Neuronal stem cell (in vitro differentiated cells): ENCODE data around the gene FLCN.

Source experiments
- DNase-seq: peaks from one replicate; pipeline ENCODE4 v3.0.0-alpha.2; 2013; ENCODE audit warnings: low spot score
- H2AFZ ChIP-seq: one replicate; pipeline ENCODE4 v1.6.1; 2013; ENCODE audit warnings: mild to moderate bottlenecking, low read length, inconsistent platforms
- H2AK5ac ChIP-seq: 2 replicates; pipeline ENCODE4 v1.6.1; 2013; ENCODE audit warnings: low read depth, mild to moderate bottlenecking, inconsistent platforms, low read length, moderate library complexity, mixed read lengths
- H2BK120ac ChIP-seq: 2 replicates; pipeline ENCODE4 v1.6.1; 2013; ENCODE audit warnings: low read depth, mild to moderate bottlenecking, inconsistent platforms, low read length, moderate library complexity, mixed read lengths
- H2BK12ac ChIP-seq: one replicate; pipeline ENCODE4 v1.6.1; 2013; ENCODE audit warnings: low read length, inconsistent platforms
- H2BK15ac ChIP-seq: 2 replicates; pipeline ENCODE4 v1.6.1; 2013; ENCODE audit warnings: mild to moderate bottlenecking, low read length, inconsistent platforms, mixed read lengths
- H2BK5ac ChIP-seq: one replicate; pipeline ENCODE4 v1.6.1; 2013; ENCODE audit warnings: inconsistent platforms, mild to moderate bottlenecking, low read length, moderate library complexity
- H3K14ac ChIP-seq: one replicate; pipeline ENCODE4 v1.6.1; 2013; ENCODE audit warnings: low read length, inconsistent platforms
- H3K18ac ChIP-seq: 2 replicates; pipeline ENCODE4 v1.6.1; 2013; ENCODE audit warnings: low read length, inconsistent platforms
- H3K23ac ChIP-seq: 2 replicates; pipeline ENCODE4 v1.6.1; 2013; ENCODE audit warnings: low read depth, mild to moderate bottlenecking, mixed read lengths, low read length, inconsistent platforms; ENCODE audit not compliant: poor library complexity
- H3K27ac ChIP-seq: replicated peaks from 3 replicates; pipeline ENCODE4 v1.5.1; 2013; ENCODE audit warnings: low read length, inconsistent platforms
- H3K27me3 ChIP-seq, 3 experiments: 2 replicates each; pipeline ENCODE4 v1.6.1; 2013; ENCODE audit warnings: low read length in 3 of 3, mild to moderate bottlenecking in 2 of 3, inconsistent platforms in 1 of 3, low read depth in 1 of 3, mixed read lengths in 1 of 3, moderate library complexity in 1 of 3; ENCODE audit not compliant: control insufficient read depth in 3 of 3, insufficient read depth in 3 of 3
- H3K36me3 ChIP-seq, 2 donors: replicated peaks in 1 of 2; 2 replicates each; pipeline ENCODE4 v1.6.1; 2013; ENCODE audit warnings: low read length in 2 of 2; ENCODE audit not compliant: control insufficient read depth in 2 of 2, insufficient read depth in 2 of 2
- H3K4ac ChIP-seq: 2 replicates; pipeline ENCODE4 v1.6.1; 2013; ENCODE audit warnings: inconsistent platforms, mild to moderate bottlenecking, low read length, moderate library complexity
- H3K4me1 ChIP-seq, 2 donors: 1 replicate in 1 of 2; 2 replicates in 1 of 2; pipeline ENCODE4 v1.6.1; 2013; ENCODE audit warnings: low read length in 2 of 2, low read depth in 1 of 2; ENCODE audit not compliant: control insufficient read depth in 2 of 2, insufficient read depth in 1 of 2
- H3K4me2 ChIP-seq: one replicate; pipeline ENCODE4 v1.6.1; 2013; ENCODE audit warnings: mild to moderate bottlenecking, low read length, inconsistent platforms; ENCODE audit not compliant: insufficient read depth, poor library complexity, severe bottlenecking
- H3K4me3 ChIP-seq, 2 donors: 2 replicates each; pipeline ENCODE4 v1.5.1; 2013; ENCODE audit warnings: low read length in 2 of 2, mild to moderate bottlenecking in 2 of 2, inconsistent platforms in 1 of 2, moderate library complexity in 1 of 2
- H3K79me1 ChIP-seq: one replicate; pipeline ENCODE4 v1.6.1; 2013; ENCODE audit warnings: low read depth, mild to moderate bottlenecking, inconsistent platforms, low read length, moderate library complexity
- H3K9ac ChIP-seq: one replicate; pipeline ENCODE4 v1.6.1; 2013; ENCODE audit warnings: mild to moderate bottlenecking, low read depth, low read length, inconsistent platforms; ENCODE audit not compliant: poor library complexity
- H3K9me3 ChIP-seq, 2 donors: replicated peaks in 1 of 2; 2 replicates each; pipeline versions ENCODE3 to v1.6.1; 2013; ENCODE audit warnings: low read length in 2 of 2, mild to moderate bottlenecking in 2 of 2, inconsistent platforms in 1 of 2, low read depth in 1 of 2, mixed read lengths in 1 of 2, moderate library complexity in 1 of 2; ENCODE audit not compliant: control insufficient read depth in 2 of 2, insufficient read depth in 1 of 2
- H4K8ac ChIP-seq: one replicate; pipeline ENCODE4 v1.6.1; 2013; ENCODE audit warnings: low read depth, mild to moderate bottlenecking, inconsistent platforms, low read length, moderate library complexity
- H4K91ac ChIP-seq: one replicate; pipeline ENCODE4 v1.6.1; 2013; ENCODE audit warnings: low read length, low read depth, mild to moderate bottlenecking, inconsistent platforms; ENCODE audit not compliant: poor library complexity
- WGBS, 2 donors: extraction: QIAGEN DNeasy Blood & Tissue Kit; methylation state at CpG; one replicate each; pipeline ENCODE4 v1.1.7; 2013; ENCODE audit warnings: missing lambda C conversion rate in 2 of 2, mixed read lengths in 1 of 2; ENCODE audit not compliant: insufficient read length in 2 of 2, insufficient replicate concordance in 1 of 2; ENCODE audit errors: extremely low coverage in 2 of 2; 5-methylcytosine and 5-hydroxymethylcytosine counted together

FLCN gene

GRCh38 chr17:17264430-17264829 lies 27.5 kb upstream of the FLCN start:
- H3K9me3 ChIP-seq: no peaks in the 10 kb centered on the region
- no peak overlapping the region for H2BK5ac ChIP-seq
- no peak overlapping the region for H3K4ac ChIP-seq
- no peak overlapping the region for H3K4me3 ChIP-seq
- WGBS, 2 donors: no CpG with 5 or more reads among the region's 2 CpGs
- no peak overlapping the region for H3K18ac ChIP-seq
- H2BK12ac ChIP-seq: no peak overlapping the region
- no peaks in the 10 kb centered on the region for H3K79me1 ChIP-seq
- H4K8ac ChIP-seq: no peak overlapping the region
- no peak overlapping the region for H3K23ac ChIP-seq
- no peak overlapping the region for H4K91ac ChIP-seq
- no peak overlapping the region for H2BK120ac ChIP-seq
- H2AK5ac ChIP-seq: no peak overlapping the region
- H2AFZ ChIP-seq: no peak overlapping the region
- DNase-seq: no peak
- no peak overlapping the region for H3K9ac ChIP-seq
- H3K4me2 ChIP-seq: no peak overlapping the region
- H2BK15ac ChIP-seq: no peak overlapping the region
- no peak overlapping the region for H3K14ac ChIP-seq
- H3K4me1 ChIP-seq: no peaks in the 10 kb centered on the region
- peaks cover 23 to 91% of the 10 kb centered on the region in 2 donors for H3K36me3 ChIP-seq
- H3K27me3 ChIP-seq: no peaks in the 10 kb centered on the region
- no peak overlapping the region for H3K27ac ChIP-seq

GRCh38 chr17:17258998-17259397 lies 22.0 kb upstream of the FLCN start:
- H3K14ac ChIP-seq: no peak overlapping the region
- H3K9me3 ChIP-seq: no peaks in the 10 kb centered on the region
- no peak overlapping the region for H4K8ac ChIP-seq
- no peak overlapping the region for H3K4me2 ChIP-seq
- H3K4ac ChIP-seq: no peak overlapping the region
- H3K23ac ChIP-seq: no peak overlapping the region
- H2AFZ ChIP-seq: no peak overlapping the region
- no peaks in the 10 kb centered on the region for H3K4me1 ChIP-seq
- H2BK12ac ChIP-seq: no peak overlapping the region
- no peaks in the 10 kb centered on the region for H3K27me3 ChIP-seq
- H4K91ac ChIP-seq: no peak overlapping the region
- H3K79me1 ChIP-seq: no peaks in the 10 kb centered on the region
- no peak overlapping the region for H2AK5ac ChIP-seq
- WGBS, 2 donors: no CpG with 5 or more reads among the region's 4 CpGs
- no peak overlapping the region for H2BK120ac ChIP-seq
- no peak overlapping the region for H3K27ac ChIP-seq
- H2BK15ac ChIP-seq: no peak overlapping the region
- H3K18ac ChIP-seq: no peak overlapping the region
- no peak overlapping the region for H3K9ac ChIP-seq
- H3K36me3 ChIP-seq: peaks cover 27 to 87% of the 10 kb centered on the region in 2 donors
- H3K4me3 ChIP-seq: no peak overlapping the region
- H2BK5ac ChIP-seq: no peak overlapping the region
- DNase-seq: no peak

DNA sequence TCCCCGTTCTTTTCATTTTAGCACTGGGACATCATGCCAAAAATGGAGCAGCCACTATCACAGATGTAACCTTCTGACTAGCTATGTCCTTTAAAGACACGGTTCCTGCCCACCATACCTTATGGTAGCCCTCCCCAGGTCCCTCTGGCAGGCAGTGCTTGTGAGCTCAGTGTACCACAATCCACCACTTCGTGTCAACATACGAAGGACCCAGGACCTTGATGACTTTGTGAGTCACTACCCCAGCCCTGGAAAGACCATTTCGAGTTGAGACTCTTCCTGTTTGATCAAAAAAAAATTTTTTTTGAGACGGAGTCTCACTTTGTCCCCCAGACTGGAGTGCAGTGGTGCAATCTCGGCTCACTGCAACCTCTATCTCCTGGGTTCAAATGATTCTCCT lies 21.0 kb upstream of the FLCN start:
- Histone ChIP-seq H3K36me3 (peaks cover 29 to 90% of the 10 kb centered on the region in 2 donors), H3K4me1 (no peaks in the 10 kb centered on the region), H3K18ac (no peak overlapping the region), H2BK5ac (no peak overlapping the region), H4K91ac (no peak overlapping the region), H3K27ac (no peak overlapping the region), H3K9me3 (no peaks in the 10 kb centered on the region), H2BK120ac (no peak overlapping the region), H4K8ac (no peak overlapping the region), H3K23ac (no peak overlapping the region), H2BK15ac (no peak overlapping the region), H3K4me2 (no peak overlapping the region), H2BK12ac (no peak overlapping the region), H3K9ac (no peak overlapping the region), H2AK5ac (no peak overlapping the region), H3K14ac (no peak overlapping the region), H3K27me3 (no peaks in the 10 kb centered on the region), H3K79me1 (no peaks in the 10 kb centered on the region), H3K4ac (no peak overlapping the region), H2AFZ (no peak overlapping the region), H3K4me3 (no peak overlapping the region)
- no peak for DNase-seq
- WGBS, 2 donors: no CpG with 5 or more reads among the region's 7 CpGs

GRCh38 chr17:17256316-17256715 lies 19.3 kb upstream of the FLCN start:
- Histone ChIP-seq H3K4me3 (no peak overlapping the region), H3K4me2 (no peak overlapping the region), H2BK5ac (no peak overlapping the region), H2AFZ (no peak overlapping the region), H3K9me3 (no peaks in the 10 kb centered on the region), H2BK15ac (no peak overlapping the region), H4K91ac (no peak overlapping the region), H3K27ac (no peak overlapping the region), H2BK120ac (no peak overlapping the region), H3K9ac (no peak overlapping the region), H3K4ac (no peak overlapping the region), H2BK12ac (no peak overlapping the region), H3K23ac (no peak overlapping the region), H3K79me1 (no peaks in the 10 kb centered on the region), H3K27me3 (no peaks in the 10 kb centered on the region), H3K14ac (no peak overlapping the region), H3K4me1 (no peaks in the 10 kb centered on the region), H4K8ac (no peak overlapping the region), H3K36me3 (peaks cover 33 to 91% of the 10 kb centered on the region in 2 donors), H2AK5ac (no peak overlapping the region), H3K18ac (no peak overlapping the region)
- DNase-seq: no peak
- WGBS, 2 donors: no CpG with 5 or more reads among the region's 1 CpG
